ENCODE measurements around the gene USE1.
"Not testable (repeated sequence)": the region's sequence is repeated elsewhere in the genome, so short reads cannot be mapped to it uniquely, and the experiment has no call there.

USE1 gene

DNA sequence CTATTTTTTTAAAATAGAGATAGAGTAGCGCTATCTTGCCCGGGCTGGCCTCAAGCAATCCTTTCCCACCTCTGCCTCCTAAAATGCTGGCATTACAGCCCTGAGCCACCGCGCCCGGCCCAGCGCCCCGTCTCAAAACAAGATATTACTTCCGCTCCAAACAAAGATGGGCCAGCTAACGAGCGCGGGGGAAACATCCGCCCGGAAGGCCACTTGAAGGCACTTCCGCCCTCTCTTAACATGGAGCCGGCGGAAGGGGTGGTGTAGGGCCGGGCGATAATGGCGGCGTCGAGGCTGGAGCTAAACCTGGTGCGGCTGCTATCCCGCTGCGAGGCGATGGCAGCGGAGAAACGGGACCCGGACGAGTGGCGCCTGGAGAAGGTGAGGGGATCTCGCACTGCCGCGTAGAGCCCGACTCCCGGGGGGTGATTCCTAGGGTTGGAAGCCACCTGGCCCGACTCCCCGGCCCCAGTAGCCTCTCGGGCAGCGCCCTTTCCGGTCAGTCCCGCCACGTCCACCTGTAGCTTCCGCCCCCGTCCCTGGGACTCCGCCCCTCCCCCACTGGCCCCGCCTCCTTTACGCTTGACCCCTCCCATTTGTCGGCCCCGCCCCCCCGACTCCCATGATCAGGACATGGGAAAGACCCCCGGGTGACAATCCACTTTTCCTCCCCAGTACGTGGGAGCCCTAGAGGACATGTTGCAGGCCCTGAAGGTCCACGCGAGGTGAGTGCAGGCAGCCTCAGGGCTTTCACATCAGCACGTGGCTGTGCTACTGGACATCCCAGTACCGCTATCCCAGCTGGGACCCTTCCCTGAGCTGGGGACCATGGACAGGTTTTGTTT is at the start of gene USE1:
TSS of gene USE1 (plus strand) at position 231 of the 845 bp plus-strand sequence. CDS start at position 280, 49 bp downstream.
- peak; percentile 78 to 84 for DNase-seq

- no peak for DNase-seq
These were observed 49.4 kb upstream of the USE1 start for GRCh38 chr19:17165715-17166114.

DNA sequence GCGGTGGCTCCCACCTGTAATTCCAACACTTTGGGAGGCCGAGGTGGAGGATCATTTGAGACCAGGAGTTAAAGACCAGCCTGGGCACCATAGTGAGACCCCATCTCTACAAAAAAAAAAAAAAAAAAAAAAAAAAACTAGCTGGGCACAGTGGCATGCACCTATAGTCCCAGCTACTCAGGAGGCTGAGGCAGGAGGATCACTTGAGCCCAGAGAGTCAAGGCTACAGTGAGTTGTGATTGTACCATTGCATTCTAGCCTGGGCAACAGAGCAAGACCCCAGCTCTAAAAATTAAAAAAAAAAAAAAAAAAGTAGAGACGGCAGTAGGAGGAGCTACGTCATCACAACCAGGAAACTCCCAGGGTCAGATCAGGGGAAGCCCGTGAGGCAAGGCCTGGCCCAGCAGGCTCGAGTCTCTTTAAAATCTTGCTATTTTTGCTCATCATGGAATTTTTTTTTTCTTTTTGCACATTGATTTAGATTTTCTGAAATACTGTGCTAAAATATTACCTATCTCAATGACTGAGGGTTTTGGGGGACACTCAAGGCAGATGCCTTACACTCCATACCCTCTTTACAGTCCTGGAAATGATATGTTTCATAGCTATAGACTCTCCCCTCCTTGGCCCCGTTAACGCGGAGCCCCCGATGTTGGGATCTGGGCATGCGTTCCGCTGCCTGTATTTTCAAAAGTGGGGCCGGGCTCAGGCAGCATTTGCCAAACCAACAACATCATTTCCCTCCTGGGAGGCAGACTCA is 44.4 kb upstream of the USE1 start:
- no peak for DNase-seq

DNA sequence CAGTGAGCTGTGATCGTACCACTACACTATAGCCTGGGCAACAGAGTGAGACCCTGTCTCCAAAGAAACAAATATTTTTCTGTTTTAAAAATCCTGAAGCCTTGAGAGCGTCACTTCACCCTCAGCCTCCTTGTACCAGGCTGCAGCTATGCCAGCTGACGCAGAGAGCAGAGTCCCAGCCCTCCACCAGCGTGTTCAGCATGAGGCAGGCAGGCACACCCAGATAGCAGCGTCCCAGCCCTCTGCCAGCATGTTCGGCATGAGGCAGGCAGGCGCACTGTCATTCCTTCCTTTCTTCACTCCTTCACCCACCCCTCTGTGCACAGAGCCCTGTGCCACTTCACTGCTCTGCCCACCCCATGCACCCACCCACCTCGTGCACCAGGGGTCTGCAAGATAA is 43.3 kb upstream of the USE1 start:
- DNase-seq: no peak

DNA sequence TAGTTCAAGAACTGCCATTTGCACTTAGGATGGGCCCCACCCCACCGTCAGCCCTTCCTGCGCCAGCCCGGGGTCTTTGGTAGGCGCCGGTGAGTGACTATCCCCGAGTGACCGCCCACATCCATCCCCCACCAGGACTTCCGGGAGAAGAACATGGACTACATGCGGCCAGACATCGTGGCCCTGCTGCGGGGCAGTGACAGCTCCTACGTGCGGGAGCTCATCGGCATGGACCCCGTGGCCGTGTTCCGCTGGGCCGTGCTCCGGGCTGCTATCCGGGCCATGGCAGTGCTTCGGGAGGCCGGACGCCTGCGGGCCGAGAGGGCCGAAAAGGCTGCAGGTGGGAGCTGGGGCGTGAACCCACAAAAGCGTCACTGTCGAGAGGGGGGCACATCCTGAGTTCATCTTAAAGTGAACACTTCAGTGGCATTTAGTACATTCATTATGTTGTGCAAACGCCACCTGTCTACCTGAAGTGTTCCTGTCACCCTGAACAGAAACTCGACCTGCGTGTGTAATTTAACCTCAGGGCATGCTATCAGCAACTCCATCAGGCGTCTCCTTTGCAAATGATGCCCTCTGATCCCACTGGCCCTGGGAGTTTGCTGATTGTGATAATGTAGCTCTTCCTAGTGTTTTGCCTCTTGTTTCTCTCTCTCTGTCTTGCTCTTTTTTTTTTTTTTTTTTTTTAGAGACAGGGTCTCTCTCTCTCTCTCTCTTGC is 42.4 kb upstream of the USE1 start:
- DNase-seq: no peak

- no peak for DNase-seq
These were observed 36.9 kb upstream of the USE1 start for GRCh38 chr19:17178291-17178690.

- no peak for DNase-seq
These were observed 34.0 kb upstream of the USE1 start for GRCh38 chr19:17180997-17181702.

- no peak for DNase-seq
These were observed 31.8 kb upstream of the USE1 start for GRCh38 chr19:17183271-17183761.

DNA sequence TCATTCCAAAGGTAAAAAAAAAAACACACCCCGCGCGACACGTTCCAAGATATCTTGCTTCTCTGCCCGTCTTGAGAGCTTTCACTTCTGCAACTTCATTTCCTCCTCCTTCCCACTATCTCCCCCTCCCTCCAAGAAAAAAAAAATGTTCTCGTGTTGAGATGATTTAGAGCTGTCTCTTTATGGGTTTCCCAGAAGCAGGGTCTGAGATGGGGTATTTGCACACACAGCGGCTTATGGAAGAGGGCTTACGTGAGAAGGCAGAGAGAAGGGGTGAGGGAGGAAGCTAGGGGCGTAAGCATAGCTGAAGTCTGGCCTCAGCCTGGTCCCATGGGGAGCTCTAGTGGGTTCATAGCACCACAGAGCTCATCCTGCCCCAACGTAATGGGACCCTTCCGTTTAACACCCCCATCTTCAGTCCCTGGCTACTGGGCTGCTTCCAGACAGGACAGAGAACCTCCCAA is 31.3 kb upstream of the USE1 start:
- no peak for DNase-seq

DNA sequence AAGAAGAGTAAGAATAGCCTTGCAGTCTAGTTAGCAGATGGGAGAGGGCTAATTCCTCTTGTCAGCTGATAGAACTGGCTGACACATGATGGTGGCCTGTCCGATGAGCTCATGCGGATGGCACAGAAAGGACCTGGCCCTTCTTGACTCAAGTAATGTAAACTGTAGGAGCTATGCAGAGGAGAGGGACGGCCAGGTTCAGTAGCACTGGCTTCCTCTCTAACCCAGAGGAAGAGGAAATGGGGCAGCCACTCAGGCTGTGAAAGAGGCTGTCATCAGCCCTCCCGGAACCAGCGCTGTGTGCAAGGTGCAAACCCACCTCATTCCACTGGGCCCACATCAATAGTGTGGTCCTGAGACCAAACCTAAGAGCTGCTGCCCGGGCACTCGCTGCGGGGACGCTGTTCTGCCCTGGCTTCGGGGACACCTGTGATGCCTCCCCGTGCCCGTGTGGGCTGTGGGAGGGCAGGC is 30.8 kb upstream of the USE1 start:
- peak; percentile 18 to 31 for DNase-seq

DNA sequence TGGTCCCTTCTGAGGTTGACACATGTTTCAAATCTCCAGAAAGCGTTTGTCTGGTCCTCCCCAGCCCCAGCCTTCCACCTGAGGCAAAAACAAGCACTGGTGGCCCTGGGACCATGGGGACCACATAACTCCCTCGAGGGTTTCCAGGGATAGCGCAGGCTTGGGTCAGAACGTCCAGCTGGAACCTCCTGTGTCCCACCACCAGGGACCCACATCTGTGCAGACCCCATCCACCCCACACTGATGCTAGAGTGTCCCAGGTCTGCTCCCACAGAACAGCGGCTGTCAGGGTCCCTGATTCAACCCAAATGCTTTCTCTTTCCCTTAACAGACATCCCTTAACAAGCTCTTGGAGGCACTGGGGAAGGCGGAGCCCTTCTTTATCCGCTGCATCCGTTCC is 29.6 kb upstream of the USE1 start:
- DNase-seq: no peak

DNA sequence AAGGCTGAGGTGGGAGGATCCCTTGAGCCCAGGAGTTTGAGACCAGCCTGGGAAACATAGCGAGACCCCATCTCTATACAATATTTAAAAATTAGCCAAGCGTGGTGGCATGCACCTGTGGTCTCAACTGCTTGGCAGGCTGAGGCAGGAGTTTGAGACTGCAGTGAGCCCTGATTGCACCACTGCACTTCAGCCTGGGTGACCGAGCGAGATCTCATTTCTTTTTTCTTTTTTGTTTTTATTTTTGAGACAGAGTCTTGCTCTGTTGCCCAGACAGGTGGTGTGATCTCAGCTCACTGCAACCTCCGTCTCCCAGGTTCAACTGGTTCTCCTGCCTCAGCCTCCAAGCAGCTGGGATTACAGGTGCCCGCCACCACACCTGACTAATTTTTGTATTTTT is 23.4 kb upstream of the USE1 start:
- not testable (repeated sequence) for DNase-seq

- DNase-seq: no peak
These were observed 22.4 kb upstream of the USE1 start for GRCh38 chr19:17192751-17193150.

DNA sequence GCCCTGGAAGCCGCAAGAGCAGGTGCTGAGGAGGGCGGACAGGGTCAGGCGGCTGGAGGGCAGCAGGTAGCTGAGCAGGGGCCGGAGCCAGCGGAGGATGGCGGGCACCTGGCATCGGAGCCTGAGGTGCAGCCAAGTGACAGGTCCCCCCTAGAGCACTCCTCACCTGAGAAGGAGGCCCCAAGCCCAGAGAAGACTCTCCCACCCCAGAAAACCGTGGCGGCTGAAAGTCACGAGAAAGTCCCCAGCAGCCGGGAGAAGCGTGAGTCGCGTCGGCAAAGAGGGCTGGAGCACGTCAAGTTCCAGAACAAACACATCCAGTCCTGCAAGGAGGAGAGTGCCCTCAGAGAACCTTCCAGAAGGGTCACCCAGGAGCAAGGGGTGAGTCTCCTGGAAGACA is 20.5 kb upstream of the USE1 start:
- no peak for DNase-seq

- DNase-seq: no peak
These were observed 20.1 kb upstream of the USE1 start for GRCh38 chr19:17195106-17195505.

DNA sequence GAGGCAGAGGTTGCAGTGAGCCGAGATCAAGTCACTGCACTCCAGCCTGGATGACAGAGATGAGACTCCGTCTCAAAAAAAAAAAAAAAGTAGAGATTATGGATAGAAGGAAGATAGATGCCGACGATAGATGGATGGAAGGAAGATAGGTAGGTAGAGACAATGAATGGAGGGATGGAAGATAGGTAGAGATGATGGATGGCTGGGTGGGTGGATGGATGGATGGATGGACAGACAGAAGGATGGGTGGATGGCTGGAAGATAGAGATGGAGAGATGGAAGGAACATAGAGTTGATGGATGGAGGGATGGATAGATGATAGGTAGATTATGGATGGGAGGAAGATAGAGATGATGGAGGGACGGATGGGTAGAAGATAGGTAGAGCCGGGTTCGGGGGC is 18.5 kb upstream of the USE1 start:
- no peak for DNase-seq

DNA sequence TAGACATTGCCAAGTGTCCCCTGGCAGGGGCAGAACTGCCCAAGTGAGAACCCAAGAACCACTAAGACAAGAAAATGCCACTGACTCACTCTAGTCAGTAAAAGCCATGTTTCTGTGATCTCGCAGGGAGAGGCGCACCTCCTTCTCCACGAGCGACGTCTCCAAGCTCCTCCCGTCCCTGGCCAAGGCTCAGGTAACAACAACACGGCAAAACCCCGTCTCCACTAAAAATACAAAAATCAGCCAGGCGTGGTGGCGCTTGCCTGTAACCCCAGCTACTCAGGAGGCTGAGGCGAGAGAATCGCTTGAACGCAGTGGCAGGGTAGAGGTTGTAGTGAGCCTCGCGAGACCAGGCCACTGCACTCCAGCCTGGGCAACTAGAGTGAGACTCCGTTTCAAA is 17.5 kb upstream of the USE1 start:
- DNase-seq: no peak

DNA sequence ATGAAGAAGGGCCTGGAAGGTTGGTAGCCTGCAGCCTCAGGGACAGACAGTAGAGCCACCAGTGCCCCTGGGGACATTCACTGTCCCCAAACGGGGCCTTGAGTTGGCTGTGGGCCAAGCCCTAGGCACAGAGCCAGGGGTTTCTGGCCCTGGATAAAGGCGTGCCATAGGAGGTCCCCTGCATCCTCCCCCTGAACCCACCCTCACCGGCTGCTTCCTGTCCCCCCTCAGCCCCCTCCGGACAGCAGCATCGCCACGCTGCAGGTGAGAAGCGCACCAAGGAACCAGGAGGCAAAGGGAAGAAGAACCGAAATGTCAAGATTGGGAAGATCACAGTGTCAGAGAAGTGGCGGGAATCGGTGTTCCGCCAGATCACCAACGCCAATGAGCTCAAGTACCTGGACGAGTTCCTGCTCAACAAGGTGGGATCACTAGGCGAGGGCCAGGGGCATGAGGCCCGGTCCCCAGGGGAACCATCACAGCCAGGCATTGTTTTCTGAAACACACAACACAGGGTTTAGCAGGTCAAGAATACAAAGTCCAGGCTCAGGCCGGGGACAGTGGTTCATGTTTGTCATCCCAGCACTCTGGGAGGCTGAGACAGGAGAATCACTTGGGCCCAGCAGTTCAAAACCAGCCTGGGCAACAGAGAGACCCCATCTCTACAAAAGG is 14.6 kb upstream of the USE1 start:
- no peak for DNase-seq

DNA sequence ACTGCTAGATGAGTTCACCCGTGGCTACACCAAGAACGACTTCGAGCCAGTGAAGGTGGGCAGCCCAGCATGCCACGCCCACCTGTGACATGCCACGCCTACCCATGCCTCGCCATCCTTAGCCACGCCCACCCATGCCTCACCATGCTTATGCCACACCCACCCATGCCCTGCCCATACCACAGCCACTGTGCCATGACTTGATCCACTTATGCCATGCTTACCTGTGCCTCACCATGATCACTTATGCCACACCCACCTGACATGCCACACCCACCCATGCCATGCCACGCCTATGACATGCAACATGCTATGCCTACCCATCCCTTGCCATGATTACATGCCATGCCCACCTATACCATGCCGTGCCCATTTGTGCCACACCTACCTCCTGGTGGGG is 12.9 kb upstream of the USE1 start:
- DNase-seq: no peak

GRCh38 chr19:17202713-17203112 is 12.4 kb upstream of the USE1 start:
- DNase-seq: no peak

DNA sequence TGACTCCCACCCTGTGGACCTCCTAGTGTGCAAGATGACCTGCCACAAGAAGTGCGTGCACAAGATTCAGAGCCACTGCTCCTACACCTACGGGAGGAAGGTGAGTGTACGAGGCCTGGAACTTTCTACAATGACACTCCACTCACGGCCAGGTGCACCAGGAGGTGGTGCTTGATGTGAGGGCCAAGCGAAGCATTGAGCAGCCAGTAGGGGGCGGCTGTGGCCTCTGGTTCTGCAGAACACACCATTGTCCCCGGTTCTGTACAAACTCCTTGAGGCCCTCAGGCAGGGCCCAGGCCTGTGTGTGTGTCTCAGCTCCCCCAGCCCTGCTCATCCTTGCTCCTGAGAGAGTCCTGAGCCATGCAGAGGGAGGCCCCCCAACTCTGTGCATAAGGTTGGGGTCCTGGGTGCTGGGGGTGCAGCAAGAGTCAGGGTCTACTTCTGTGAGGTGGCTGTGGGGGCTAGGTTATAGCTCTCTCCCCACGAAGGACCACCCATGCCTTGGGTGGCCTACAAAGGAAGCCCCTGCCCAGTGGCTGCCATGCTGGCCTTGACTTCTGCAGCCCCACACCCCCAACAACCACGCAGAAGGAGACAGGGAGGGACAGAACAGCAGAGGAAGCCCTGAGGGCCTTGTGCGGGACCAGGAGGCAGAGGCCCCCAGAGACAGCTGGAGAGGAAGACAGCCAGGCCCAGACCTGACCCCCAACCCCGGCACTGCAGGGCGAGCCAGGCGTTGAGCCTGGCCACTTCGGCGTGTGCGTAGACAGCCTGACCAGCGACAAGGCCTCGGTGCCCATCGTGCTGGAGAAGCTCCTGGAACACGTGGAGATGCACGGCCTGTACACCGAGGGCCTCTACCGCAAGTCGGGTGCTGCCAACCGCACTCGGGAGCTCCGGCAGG is 9.7 kb upstream of the USE1 start:
- peak; percentile 55 to 60 for DNase-seq

All from stimulated activated CD4-positive, alpha-beta T cell treated with anti-CD3 and anti-CD28 coated beads, Interleukin-4, amount 100 ng/mL, for 4 hours (primary cell).